HG02970 (cell line): ENCODE results near the gene IFNL4.
"Not testable (repeated sequence)": the region's sequence is repeated elsewhere in the genome, so short reads cannot be mapped to it uniquely, and the experiment has no call there.

Experiments used
- ATAC-seq: cut with Tn5 transposase; IDR thresholded peaks from one replicate; pipeline ENCODE4 v1.9.1; 2021; ENCODE audit warnings: mild to moderate bottlenecking, moderate library complexity, moderate number of reproducible peaks; ENCODE audit not compliant: unreplicated experiment, low FRiP score

Gene IFNL4

DNA sequence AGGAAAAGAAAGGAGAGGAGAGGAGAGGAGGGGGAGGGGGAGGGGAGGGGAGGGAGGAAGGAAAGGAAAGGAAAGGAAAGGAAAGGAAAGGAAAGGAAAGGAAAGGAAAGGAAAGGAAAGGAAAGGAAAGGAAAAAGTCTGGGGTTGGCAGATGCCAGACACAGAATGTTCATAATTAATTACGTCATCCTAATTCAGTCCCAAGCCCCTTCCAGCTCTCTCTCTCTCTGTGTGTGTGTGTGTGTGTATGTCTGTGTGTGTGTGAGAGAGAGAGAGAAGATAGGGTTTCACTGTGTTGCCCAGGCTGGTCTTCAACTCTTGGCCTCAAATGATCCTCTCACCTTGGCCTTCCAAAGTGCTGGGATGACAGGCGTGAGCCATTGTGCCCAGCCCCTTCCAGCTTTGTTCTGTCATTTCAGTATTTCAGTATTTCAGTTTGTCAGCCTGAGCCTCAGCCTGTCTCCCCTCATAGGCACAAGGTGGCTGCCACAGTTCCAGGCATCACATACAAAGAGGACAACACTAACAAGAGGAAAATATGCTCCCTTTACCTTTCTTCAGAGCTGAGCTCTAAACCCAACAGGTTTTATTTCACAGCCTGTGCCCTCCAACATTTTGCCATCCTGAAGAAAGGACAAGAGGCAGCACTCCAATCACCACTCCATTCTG lies 18.4 kb downstream of the IFNL4 start:
- ATAC-seq = no peak

DNA sequence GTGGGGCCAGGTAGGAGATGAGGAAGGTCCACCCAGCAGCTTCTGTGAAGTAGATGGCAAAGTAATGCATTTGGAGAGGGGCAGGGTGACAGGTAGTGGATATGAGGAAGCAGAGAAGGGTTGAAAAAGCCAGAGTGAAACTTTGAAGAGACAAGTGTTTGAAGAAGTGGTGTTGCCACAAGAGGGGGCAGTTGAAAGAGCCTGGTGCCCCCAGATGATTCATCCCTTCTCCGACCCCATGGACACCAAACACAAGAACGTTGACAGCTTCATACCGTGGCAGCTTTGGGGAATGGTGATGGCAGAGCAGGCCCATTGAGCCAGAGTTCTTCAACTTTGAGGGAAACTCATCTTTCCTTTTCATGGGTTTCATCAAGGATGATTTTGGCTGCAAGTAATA lies 23.7 kb downstream of the IFNL4 start:
- ATAC-seq = no peak

DNA sequence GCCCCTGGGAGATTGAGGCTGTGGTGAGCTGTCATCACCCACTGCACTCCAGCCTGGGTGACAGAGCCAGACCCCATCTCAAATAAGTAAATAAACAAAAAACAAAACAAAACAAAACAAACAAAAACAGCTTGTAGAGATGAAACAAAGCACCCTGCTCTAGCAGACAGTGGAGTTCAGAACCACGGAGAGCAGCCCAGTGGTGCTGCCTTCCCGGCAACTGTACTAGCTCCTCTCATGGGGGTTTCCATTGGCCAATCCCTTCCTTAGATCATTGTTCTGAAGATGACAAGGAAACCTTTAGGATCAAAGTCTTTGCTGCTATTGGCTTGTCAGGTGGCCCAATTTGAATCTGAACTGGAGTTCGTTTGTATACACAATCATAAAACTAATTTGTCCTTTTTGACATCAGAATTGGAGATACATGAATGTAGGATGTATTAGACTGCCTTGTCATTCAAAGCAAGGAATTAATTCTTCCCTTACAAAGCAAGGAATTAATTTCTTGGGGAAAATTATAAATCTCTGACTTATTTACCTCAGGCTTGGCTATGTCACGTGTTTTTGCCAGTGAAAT lies 24.9 kb downstream of the IFNL4 start:
- ATAC-seq = no peak

DNA sequence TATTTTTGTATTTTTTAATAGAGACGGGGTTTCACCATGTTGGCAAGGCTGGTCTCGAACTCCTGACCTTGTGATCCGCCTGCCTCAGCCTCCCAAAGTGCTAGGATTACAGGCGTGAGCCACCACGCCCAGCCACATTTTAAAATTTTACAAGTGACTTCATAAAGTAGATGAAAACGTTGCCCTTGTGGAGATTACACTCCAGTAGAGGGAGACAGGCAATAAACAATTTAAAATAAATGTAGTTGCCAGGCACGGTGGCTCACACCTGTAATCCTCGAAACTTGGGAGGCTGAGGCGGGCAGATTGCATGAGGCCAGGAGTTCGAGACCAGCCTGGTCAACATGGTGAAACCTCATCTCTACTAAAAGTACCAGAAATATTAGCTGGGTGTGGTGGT lies 29.5 kb downstream of the IFNL4 start:
- ATAC-seq = not testable (repeated sequence)

DNA sequence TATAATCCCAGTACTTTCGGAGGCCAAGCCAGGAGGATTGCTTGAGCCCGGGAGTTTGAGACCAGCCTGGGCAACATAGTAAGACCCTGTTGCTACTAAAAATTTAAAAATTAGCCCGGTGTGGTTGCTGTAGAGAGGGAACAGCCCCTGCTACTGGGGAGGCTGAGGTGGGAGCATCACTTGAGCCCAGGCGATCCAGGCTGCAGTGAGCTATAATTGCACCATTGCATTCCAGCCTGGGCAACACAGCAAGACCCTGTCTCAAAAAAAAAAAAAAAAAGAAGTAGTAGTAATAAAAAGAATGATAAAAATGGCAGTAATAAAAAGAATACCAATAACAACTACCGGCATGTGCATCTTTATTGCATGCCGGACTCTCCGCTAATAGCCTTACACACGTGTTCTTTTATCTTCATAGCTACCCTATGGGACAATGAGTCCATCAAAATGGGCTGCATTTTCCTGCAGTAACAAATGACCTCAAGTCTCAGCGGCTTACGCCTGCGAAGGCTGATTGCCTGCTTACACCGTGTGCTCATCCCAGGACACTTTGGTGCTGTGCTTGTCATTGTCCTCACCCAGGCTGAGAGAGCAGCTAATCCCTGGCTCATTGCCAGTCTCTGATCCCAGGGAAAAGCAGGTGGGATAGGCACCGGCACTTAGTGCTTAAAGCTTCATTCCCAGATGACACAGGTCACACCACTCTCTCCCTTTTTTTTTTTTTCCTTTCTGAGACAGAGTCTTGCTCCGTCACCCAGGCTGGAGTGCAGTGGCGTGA lies 30.2 kb downstream of the IFNL4 start:
- ATAC-seq = no peak

DNA sequence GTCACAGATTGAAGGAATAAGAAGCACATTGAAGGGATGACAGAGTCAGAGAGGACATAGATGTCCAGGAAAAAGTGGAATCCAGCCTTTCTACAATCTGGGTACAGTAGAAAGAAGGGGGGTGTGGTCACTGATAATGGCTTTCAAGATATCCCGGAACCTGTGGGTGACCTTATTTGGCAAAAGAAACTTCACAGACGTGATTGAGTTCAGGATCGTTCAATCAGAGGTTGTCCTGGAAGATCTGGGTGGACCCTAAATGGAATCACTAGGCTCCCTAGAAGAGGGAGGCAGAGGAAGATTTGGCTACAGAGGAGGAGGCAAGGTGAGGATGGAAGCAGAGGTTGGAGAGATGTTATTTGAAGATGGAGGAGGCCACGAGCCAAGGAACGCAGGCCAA lies 31.6 kb downstream of the IFNL4 start:
- ATAC-seq = no peak

DNA sequence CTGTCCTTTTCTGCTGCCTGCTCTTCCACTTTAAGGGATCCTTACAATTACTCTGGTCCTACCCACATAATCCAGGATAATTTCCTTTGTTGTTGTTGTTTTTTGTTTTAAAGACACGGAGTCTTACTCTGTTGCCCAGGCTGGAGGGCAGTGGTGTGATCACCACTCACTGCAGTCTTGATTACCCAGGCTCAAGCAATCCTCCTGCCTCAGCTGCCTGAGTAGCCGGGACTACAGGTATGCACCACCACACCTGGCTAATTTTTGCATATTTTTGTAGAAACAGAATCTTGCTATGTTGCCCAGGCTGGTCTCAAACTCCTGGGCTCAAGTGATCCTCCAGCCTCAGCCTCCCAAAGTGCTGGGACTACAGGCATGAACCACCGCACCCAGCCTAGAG lies 33.3 kb downstream of the IFNL4 start:
- not testable (repeated sequence) for ATAC-seq

DNA sequence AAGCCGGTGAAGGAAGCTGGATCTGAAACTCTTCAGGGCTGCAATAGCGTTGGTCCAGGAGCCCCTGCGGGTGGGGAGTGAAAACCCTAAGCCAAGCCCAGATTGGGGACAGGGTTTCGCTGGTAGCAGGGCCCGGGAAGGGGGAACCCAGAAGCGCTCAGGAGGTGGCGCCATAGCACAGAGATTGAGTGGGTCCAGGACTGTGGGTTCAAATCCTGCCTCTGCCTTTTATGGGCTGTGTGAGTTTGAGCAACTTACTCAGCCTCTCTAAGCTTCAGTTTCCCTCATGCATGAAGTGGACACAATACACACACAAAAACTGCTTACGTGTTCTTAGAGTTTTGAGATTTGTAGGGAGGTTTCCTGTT lies 36.3 kb downstream of the IFNL4 start:
- no peak for ATAC-seq

DNA sequence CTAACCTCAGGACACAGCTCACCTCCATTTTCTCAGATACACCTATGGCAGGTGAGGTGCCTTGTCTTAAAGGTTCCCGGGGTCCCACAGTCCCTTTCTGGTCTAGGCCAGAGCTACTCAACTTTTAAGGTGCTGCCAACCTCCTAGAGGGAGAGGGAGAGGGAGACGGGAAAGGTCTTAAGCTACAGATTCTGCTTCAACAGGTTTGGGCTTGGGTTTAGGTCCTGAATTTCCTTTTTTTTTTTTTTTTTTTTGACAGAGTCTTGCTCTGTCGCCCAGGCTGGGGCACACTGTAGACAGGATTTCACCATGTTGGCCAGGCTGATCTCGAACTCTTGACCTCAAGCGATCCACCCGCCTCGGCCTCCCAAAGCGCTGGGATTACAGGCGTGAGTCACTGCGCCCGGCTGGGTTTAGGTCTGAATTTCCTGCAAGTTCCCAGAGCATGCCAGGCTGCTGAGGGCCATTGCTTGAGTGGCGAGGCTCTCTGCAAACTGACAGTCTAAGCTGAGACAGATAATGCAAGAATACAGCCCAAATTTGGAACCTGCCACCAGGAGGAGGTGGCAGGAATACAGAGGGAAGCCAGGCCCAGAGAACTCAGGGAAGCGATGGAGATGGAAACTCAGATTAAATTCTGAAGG lies 36.8 kb downstream of the IFNL4 start:
- ATAC-seq = no peak

DNA sequence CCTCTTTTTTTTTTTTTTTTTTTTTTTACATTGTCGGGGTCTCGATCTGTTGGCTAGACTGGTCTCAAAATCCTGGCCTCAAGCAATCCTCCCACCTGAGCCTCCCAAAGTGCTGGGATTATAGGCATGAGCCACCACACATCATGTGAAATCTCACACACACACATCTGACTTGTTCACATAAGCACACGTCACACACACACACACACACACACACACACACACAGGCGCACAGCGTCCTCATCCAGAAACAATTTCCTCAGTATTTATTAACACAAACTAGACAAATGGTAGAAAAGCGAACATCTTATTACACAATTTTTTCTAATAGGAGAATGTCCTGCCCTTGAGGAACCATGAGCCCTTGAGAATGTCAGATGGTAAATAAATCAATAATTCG lies 39.5 kb downstream of the IFNL4 start:
- ATAC-seq = no peak

DNA sequence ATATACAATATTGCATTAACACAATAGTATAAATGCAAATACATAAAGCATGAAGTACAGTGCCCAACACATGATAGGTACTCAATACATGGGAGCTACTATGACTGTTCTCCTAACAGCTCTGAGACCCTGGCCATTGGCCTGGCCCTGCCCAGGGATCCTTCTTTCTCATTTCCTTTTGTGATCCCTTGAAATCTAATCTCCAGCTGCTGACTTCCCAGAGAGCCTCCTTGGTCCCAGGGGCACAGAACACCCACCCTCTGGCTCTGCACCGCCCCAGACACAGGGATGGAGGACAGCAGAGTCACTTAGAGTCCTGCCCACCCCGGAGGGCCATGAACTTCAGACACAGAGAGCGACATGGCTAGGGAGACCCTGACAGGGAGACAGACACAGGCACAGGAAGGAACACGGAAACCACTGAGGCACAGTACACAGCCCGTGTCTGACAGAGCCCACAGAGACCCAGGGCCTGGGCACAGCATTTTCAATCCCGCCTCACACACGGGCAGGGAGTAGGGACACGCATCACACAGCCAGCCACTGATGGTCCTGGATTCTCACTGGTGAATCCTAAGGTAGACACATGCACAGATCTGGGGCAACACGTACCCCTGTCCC lies 40.4 kb downstream of the IFNL4 start:
- no peak for ATAC-seq

DNA sequence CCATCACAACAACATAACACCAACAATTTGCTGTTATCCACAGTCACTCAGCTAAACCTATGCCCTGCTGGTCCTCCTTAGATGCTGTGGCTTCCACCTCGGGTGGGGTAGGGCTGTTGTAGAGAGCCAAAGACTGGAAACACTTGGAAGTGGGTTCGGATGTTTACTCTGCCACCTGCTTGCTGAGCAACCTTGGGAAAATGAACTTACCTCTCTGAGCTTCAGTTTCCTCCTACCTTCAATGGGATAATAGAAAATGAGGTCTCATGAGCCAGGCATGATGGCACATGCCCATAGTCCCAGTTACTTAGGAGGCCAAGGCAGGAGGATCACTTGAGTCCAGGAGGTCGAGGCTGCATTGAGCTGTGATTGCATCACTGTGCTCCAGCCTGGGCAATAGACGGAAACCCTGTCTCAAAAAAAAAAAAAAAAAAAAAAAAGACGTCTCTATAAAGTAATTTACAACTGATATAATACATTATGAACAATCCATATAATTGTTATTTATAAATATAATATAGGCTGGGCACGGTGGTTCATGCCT lies 41.3 kb downstream of the IFNL4 start:
- no peak for ATAC-seq

DNA sequence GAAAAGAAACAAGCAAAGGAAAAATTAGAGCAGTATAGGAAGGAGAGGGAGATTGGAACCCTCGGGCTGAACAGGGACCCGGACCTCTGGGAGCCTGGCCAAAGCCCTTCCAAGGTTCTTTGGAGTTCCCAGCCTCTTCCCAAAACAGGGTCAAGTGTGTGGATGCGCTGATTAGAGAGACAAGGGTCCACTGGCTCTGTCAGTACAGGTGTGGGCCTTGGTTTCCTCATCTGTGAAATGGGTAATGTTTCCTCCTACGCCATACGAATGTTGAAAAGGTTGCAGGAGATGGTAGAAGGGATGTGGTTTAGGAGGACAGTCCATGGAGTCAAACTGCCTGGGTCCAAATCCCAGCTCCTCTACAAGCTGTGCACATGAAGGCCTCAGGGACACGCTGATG lies 42.5 kb downstream of the IFNL4 start:
- ATAC-seq = no peak

DNA sequence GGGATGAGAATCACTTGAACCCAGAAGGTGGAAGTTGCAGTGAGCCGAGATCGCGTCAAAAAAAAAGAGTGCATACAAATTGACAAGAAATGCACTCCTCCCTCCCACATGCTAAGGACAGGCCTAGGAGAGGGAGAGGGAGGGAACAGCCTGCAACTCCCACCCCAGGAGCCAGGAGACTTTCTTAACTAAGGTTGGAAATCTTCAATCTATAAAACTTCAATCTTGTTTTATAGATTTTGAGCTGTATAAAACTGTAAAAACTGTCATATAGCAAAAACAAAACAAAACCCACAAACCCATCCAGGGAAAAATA lies 43.2 kb downstream of the IFNL4 start:
- no peak for ATAC-seq

DNA sequence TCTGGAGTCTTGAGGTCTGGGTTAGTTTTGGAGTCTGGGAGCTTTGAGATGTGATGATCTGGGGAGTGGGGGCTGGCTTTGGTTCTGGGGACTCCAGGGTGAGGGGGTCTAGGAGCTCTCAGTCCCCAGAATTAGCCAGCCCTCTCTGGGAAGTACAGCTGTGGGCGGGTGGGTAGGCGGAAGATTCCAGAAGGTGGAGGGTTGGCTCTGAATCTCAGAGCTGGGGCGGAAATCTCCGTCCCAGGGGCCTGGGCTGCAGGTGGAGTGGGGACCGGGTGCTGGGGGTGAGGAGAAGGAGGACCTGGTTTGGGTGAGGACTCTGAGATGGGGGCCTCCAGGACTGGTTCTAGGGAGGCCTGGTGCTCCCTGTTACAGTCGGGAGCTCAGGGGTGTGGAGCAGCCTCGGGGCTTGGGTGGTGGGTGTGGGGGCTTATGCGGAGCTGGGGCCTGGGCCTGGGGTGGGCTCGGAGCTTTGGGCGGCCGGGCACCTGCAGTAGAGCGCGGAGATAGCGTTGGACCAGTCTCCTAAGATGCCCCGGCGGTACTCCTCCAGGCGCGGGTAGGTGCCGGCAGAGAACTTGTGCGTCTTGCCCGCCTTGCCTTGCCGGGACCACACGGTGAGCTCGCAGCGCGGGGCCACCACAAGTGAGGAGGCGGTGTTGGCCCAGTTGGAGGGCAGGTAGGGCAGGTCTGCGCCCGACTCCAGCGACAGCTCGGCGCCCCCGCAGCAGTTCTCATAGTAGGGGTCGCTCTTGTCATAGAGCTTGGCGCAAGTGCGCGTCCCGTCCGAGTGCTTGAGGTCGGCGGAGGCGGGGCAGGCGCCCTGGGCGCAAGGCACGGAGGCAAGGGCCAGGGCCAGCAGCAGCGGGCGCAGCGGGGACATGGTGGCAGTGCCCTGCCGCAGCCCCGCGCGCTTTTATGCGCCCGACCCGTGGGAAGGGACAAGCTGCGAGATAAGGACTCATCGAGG lies 45.0 kb downstream of the IFNL4 start, which contains the start of gene SYCN:
SYCN (minus strand) TSS at position 892 of the 970 bp plus-strand sequence; CDS start at position 883, 9 bp downstream.
- no peak for ATAC-seq

DNA sequence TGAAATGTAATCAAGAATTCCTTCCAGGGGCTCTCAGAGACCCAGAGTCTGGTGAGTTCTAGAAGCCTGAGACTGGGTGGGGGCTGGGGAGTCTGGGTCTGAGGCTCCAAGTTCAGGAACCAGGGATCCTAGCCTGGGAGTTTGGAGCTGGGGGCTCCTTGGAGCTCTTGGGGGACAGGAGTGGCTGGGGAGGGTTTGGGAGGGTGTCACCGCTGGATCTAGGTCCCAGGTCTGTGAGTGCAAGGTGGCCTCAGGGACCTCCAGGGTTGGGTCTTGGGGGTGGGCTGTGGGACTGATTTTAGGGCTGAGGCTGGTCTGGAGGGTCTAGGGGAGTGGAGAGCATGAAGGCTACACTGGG lies 45.7 kb downstream of the IFNL4 start:
- ATAC-seq = no peak

DNA sequence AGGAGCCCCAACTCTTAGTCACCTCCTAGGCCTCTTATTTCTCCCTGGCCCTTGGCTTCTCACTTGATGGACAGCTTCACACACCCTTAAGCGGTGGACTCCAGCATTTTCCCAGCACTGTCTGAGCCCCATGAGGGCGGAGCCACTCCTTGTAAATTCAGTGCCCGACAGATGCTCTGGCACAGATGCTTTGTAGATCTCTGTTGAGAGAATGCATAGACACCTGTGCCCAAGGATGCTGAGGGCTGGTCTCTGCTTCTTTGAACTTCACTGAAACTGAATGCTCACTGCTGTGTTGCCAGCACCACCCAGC lies 47.9 kb downstream of the IFNL4 start:
- no peak for ATAC-seq

DNA sequence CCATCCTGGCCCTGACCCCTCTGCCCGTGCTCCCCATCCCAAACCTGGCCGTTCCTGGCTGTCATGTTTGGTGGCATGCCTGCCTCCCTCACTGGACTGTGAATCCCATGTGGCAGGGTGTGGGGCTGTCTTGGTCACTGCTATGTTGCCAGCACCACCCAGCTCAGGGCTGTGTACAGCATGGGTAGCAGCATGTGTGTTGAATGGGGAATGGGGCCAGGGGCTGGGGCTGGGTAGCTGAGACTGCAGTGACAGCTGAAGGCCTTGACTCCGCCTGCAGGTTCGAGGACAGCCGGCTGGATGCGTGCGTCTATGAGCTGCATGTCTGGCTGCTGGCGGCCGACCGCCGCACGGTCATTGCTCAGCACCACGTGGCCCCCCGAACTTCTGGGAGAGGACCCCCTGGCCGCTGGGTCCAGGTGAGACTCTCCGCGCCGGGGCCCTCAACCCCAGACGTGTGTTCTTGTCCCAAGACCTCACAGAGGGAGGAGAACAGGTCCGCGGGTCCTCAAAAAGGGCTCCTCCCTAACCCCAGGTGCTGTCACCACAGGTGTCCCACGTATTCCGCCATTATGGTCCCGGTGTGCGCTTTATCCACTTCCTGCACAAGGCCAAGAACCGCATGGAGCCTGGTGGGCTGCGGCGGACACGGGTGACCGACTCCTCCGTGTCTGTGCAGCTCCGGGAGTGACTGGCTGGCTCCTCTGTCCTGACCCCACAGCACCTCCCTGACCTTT lies 48.4 kb downstream of the IFNL4 start:
- no peak for ATAC-seq

DNA sequence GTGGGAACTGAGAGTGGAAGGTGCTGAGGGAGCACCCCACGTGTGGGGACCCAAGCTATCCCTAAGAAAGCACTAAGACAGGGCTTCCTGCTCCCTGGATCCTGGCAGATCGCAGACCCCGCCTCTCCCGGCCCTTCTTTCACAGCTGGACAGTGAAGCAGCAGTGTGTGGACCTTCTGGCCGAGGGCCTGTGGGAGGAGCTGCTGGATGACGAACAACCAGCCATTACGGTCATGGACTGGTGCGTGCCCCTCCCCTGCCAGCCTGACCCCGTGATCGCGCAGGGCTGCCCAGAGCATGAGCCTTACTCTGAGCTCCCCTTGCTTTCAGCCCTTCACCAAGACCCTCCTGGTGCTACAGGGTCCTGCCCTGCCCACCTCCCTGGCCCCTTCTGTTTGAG lies 49.6 kb downstream of the IFNL4 start:
- no peak for ATAC-seq
